Lower leg skin (tissue), 4 donors: ENCODE data around the gene FTO. TPM values are rescaled to one million over a fixed set of nuclear protein-coding genes. Genes with fewer than 3 reads are reported as not detected.

ENCODE experiments used
- DNase-seq, 2 donors: peaks; one replicate each; pipeline ENCODE4 v3.0.0-alpha.2; 2019; ENCODE audit warnings: low spot score in 2 of 2
- H3K4me3 ChIP-seq: fragments of 200-600 bp; sonication (generic); 2 replicates; pipeline ENCODE4 v1.5.1; 2017; ENCODE audit warnings: mild to moderate bottlenecking, low read depth; ENCODE audit not compliant: poor library complexity, severe bottlenecking
- POLR2A ChIP-seq, 2 donors: fragments of 450-650 bp; IDR thresholded peaks; one replicate each; pipeline ENCODE4 v1.6.1; 2016 to 2017; ENCODE audit warnings: antibody characterized with exemption in 2 of 2, mild to moderate bottlenecking in 1 of 2, moderate library complexity in 1 of 2
- WGBS, 2 donors: methylation state at CpG; one replicate each; pipeline ENCODE4 v1.1.5; 2018; 5-methylcytosine and 5-hydroxymethylcytosine counted together
- intact Hi-C: fragments of 100-400 bp; cut with DNase I; formaldehyde crosslinking; loops from one replicate; pipeline ENCODE4 v1.15.0; 2023; ENCODE audit warnings: low total_unique reads
- total RNA-seq, 4 donors: library from RNA; depleted of rRNA; stranded (reverse); fragments of >200 nt; gene quantifications; one replicate each; pipeline ENCODE4 v1.1.0, GENCODE V29; 2016
- TF ChIP-seq, protein P1 (sequence below), 3 donors: fragments of 450-650 bp; IDR thresholded peaks; one replicate each; pipeline ENCODE4 v1.5.1; 2016; ENCODE audit warnings: antibody characterized with exemption in 3 of 3, mild to moderate bottlenecking in 3 of 3, moderate library complexity in 2 of 3

The FTO gene
- total RNA-seq, 4 donors from 2014 or later, result 61.2 to 88.2 (median 64.1) TPM

- no peak overlapping the region for H3K4me3 ChIP-seq
- 72 to 73% methylated on average over 9 of the region's 9 CpGs for WGBS, 2 donors
- TF ChIP-seq POLR2A (IDR thresholded peaks at IDR 0.05), result no peak
- TF ChIP-seq, protein P1, sequence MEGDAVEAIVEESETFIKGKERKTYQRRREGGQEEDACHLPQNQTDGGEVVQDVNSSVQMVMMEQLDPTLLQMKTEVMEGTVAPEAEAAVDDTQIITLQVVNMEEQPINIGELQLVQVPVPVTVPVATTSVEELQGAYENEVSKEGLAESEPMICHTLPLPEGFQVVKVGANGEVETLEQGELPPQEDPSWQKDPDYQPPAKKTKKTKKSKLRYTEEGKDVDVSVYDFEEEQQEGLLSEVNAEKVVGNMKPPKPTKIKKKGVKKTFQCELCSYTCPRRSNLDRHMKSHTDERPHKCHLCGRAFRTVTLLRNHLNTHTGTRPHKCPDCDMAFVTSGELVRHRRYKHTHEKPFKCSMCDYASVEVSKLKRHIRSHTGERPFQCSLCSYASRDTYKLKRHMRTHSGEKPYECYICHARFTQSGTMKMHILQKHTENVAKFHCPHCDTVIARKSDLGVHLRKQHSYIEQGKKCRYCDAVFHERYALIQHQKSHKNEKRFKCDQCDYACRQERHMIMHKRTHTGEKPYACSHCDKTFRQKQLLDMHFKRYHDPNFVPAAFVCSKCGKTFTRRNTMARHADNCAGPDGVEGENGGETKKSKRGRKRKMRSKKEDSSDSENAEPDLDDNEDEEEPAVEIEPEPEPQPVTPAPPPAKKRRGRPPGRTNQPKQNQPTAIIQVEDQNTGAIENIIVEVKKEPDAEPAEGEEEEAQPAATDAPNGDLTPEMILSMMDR (IDR thresholded peaks at IDR 0.05), result no peak
- no peak for DNase-seq
- intact Hi-C loops, result no loop called here
Measured at GRCh38 chr16:53922807-53923571, 219.0 kb downstream of the FTO start.

- H3K4me3 ChIP-seq, result no peak overlapping the region
- TF ChIP-seq POLR2A (IDR thresholded peaks at IDR 0.05), result no peak
- TF ChIP-seq, protein P1 (IDR thresholded peaks at IDR 0.05), result no peak
- 92 to 94% methylated on average over 8 of the region's 8 CpGs for WGBS, 2 donors
- intact Hi-C loops, result no loop called here
- no peak for DNase-seq
Measured at GRCh38 chr16:53924331-53925106, 220.6 kb downstream of the FTO start.

DNA sequence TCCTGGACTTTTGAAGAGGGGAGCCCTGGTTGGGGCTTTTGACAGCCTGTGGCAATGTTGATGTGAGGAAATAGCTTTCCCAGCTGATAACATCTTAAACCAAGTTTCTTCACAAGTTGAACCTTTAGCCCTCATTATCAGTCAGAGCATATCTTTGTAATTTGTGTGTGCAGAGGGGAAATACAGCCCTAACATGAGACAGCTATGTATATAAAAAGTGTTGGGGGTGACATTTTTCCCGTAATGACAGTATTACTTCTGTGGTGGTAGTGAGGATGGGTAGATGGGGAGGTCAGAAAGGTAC, 221.1 kb downstream of the FTO start:
- 97 to 98% methylated on average over 1 of the region's 1 CpG for WGBS, 2 donors
- intact Hi-C loops, result no loop called here
- DNase-seq, result no peak
- no peak overlapping the region for H3K4me3 ChIP-seq
- TF ChIP-seq, protein P1 (IDR thresholded peaks at IDR 0.05), result no peak
- no peak for TF ChIP-seq POLR2A (IDR thresholded peaks at IDR 0.05)

- TF ChIP-seq, protein P1 (IDR thresholded peaks at IDR 0.05), result no peak
- no peak for TF ChIP-seq POLR2A (IDR thresholded peaks at IDR 0.05)
- DNase-seq, result no peak
- intact Hi-C loops, result no loop called here
- H3K4me3 ChIP-seq, result no peak overlapping the region
- 87 to 88% methylated on average over 3 of the region's 3 CpGs for WGBS, 2 donors
Measured at GRCh38 chr16:53925526-53925925, 221.6 kb downstream of the FTO start.

GRCh38 chr16:53926209-53926608, 222.3 kb downstream of the FTO start:
- no peak for DNase-seq
- no peak overlapping the region for H3K4me3 ChIP-seq
- no peak for TF ChIP-seq POLR2A (IDR thresholded peaks at IDR 0.05)
- TF ChIP-seq, protein P1 (IDR thresholded peaks at IDR 0.05), result no peak
- intact Hi-C loops, result no loop called here
- 95 to 96% methylated on average over 4 of the region's 4 CpGs for WGBS, 2 donors
